Esophagus squamous epithelium (tissue), 4 donors: Measurements from ENCODE around the gene GIGYF2.

ENCODE experiments used
- CTCF ChIP-seq, 6 experiments: fragments of 450-650 bp in 4 of 6; fragments of 200-600 bp in 2 of 6; sonication (generic) in 2 of 6; IDR thresholded peaks; one replicate each; pipeline ENCODE4 v1.5.1; 2016 to 2019; ENCODE audit warnings: antibody characterized with exemption in 6 of 6, mild to moderate bottlenecking in 4 of 6, moderate library complexity in 4 of 6
- POLR2A ChIP-seq, 4 donors: fragments of 450-650 bp; IDR thresholded peaks; one replicate each; pipeline ENCODE4 v1.6.1; 2017; ENCODE audit warnings: antibody characterized with exemption in 4 of 4, mild to moderate bottlenecking in 4 of 4, moderate library complexity in 3 of 4

- TF ChIP-seq POLR2A (IDR thresholded peaks at IDR 0.05) (no peak), CTCF (IDR thresholded peaks at IDR 0.05) (no peak)
These were observed 179.9 kb downstream of the GIGYF2 start for GRCh38 chr2:232876978-232877441.
